ENCODE measurements around the gene SYNGR2. TPM values are rescaled to one million over a fixed set of nuclear protein-coding genes. Genes with fewer than 3 reads are reported as not detected.

SYNGR2 gene
- total RNA-seq, 2 donors from 2014 or later, result 256 to 395 TPM

GRCh38 chr17:78147315-78147998 is 20.9 kb upstream of the SYNGR2 start:
- Histone ChIP-seq H3K36me3 (no peaks in the 10 kb centered on the region), H3K27ac (peak overlapping the region; percentile 22), H3K4me3 (no peak overlapping the region), H3K4me1 (peaks cover 23% of the 10 kb centered on the region), H3K9ac (ENCODE audit: low read depth in 2 of 2, low read length in 2 of 2) (peak overlapping the region; percentile 33 to 62), H3K27me3 (no peaks in the 10 kb centered on the region), H3K9me3 (no peaks in the 10 kb centered on the region)
- peak; percentile 78 for DNase-seq
- no peak for TF ChIP-seq CTCF (IDR thresholded peaks at IDR 0.05)
- intact Hi-C loops (cut with DNase I), result no loop called here

- H3K4me1 ChIP-seq, result peaks cover 23% of the 10 kb centered on the region
- DNase-seq, result no peak
Measured at GRCh38 chr17:78148286-78149016, 19.9 kb upstream of the SYNGR2 start.

GRCh38 chr17:78151514-78152008 is 16.8 kb upstream of the SYNGR2 start:
- Histone ChIP-seq H3K36me3 (no peaks in the 10 kb centered on the region), H3K27ac (peak overlapping the region; percentile 84), H3K27me3 (no peaks in the 10 kb centered on the region), H3K4me1 (peaks cover 7% of the 10 kb centered on the region), H3K9me3 (no peaks in the 10 kb centered on the region), H3K9ac (ENCODE audit: low read depth in 2 of 2, low read length in 2 of 2) (peak overlapping the region; percentile 35 to 68), H3K4me3 (no peak overlapping the region)
- intact Hi-C loops (cut with DNase I), result no loop called here
- no peak for TF ChIP-seq CTCF (IDR thresholded peaks at IDR 0.05)
- peak; percentile 89 for DNase-seq

More at GRCh38 chr17:78148286-78149016, 19.9 kb upstream of the SYNGR2 start:
- no peak for TF ChIP-seq CTCF (IDR thresholded peaks at IDR 0.05)
- intact Hi-C loops (cut with DNase I), result no loop called here
- peak overlapping the region; percentile 22 for H3K27ac ChIP-seq
- no peak overlapping the region for H3K4me3 ChIP-seq
- peak overlapping the region in 1 of 2 donors; percentile 40 for H3K9ac ChIP-seq (ENCODE audit: low read depth in 2 of 2, low read length in 2 of 2)
- no peaks in the 10 kb centered on the region for H3K27me3 ChIP-seq
- no peaks in the 10 kb centered on the region for H3K9me3 ChIP-seq
- no peaks in the 10 kb centered on the region for H3K36me3 ChIP-seq

GRCh38 chr17:78154903-78155811 is 13.2 kb upstream of the SYNGR2 start:
- peak; percentile 68 for DNase-seq
- Histone ChIP-seq H3K27me3 (no peaks in the 10 kb centered on the region), H3K27ac (peak overlapping the region; percentile 47), H3K4me1 (peaks cover 4% of the 10 kb centered on the region), H3K36me3 (no peaks in the 10 kb centered on the region), H3K9ac (ENCODE audit: low read depth in 2 of 2, low read length in 2 of 2) (peak overlapping the region in 1 of 2 donors; percentile 55), H3K4me3 (no peak overlapping the region), H3K9me3 (no peaks in the 10 kb centered on the region)
- no peak for TF ChIP-seq CTCF (IDR thresholded peaks at IDR 0.05)
- intact Hi-C loops (cut with DNase I), result no loop called here

GRCh38 chr17:78159575-78160158 is 8.7 kb upstream of the SYNGR2 start:
- no peak overlapping the region for H3K27ac ChIP-seq
- H3K9ac ChIP-seq (ENCODE audit: low read depth in 2 of 2, low read length in 2 of 2), result no peak overlapping the region
- no peak for DNase-seq
- H3K9me3 ChIP-seq, result no peaks in the 10 kb centered on the region
- no peaks in the 10 kb centered on the region for H3K27me3 ChIP-seq
- intact Hi-C loops (cut with DNase I), result no loop called here
- no peak for TF ChIP-seq CTCF (IDR thresholded peaks at IDR 0.05)
- no peaks in the 10 kb centered on the region for H3K36me3 ChIP-seq
- H3K4me3 ChIP-seq, result no peak overlapping the region
- H3K4me1 ChIP-seq, result peaks cover 4% of the 10 kb centered on the region
